Retinal pigment epithelial cell (primary cell): Measurements from ENCODE around the gene CNDP1.

Experiments used
- DNase-seq: peaks from one replicate; pipeline ENCODE4 v3.0.0-alpha.2; 2010; ENCODE audit warnings: low read depth
- H3K4me3 ChIP-seq: 2 replicates; pipeline ENCODE4 v1.5.1; 2011; ENCODE audit warnings: mild to moderate bottlenecking, low read length, control low read depth, moderate library complexity
- CTCF ChIP-seq: conservative IDR thresholded peaks from 2 replicates; pipeline ENCODE4 v1.5.1; 2011; ENCODE audit warnings: low read depth, low read length, control low read depth, inconsistent platforms

The CNDP1 gene

GRCh38 chr18:74506448-74507084 lies 27.7 kb upstream of the CNDP1 start:
- TF ChIP-seq CTCF = no peak
- no peak overlapping the region for H3K4me3 ChIP-seq
- DNase-seq = no peak

- H3K4me3 ChIP-seq = no peak overlapping the region
- TF ChIP-seq CTCF = no peak
- DNase-seq = no peak
These were observed 27.0 kb upstream of the CNDP1 start for GRCh38 chr18:74507097-74507881.

- TF ChIP-seq CTCF = no peak
- DNase-seq = no peak
- no peak overlapping the region for H3K4me3 ChIP-seq
These were observed 26.4 kb upstream of the CNDP1 start for GRCh38 chr18:74507927-74508326.

- H3K4me3 ChIP-seq = no peak overlapping the region
- DNase-seq = no peak
- no peak for TF ChIP-seq CTCF
These were observed 25.9 kb upstream of the CNDP1 start for GRCh38 chr18:74508366-74508765.

GRCh38 chr18:74508821-74509225 lies 25.5 kb upstream of the CNDP1 start:
- no peak for DNase-seq
- no peak for TF ChIP-seq CTCF

GRCh38 chr18:74509856-74510769 lies 24.2 kb upstream of the CNDP1 start:
- TF ChIP-seq CTCF = no peak
- no peak for DNase-seq
- H3K4me3 ChIP-seq = no peak overlapping the region

More at GRCh38 chr18:74508821-74509225, 25.5 kb upstream of the CNDP1 start:
- no peak overlapping the region for H3K4me3 ChIP-seq
